COR-L47 (cell line): ENCODE measurements around the gene ZNF776.
"Not testable (repeated sequence)": the region's sequence is repeated elsewhere in the genome, so short reads cannot be mapped to it uniquely, and the experiment has no call there.

Experiments used
- DNase-seq: peaks from one replicate; lab custom pipeline; 2025; lab: John Stamatoyannopoulos, UW

ZNF776 gene

DNA sequence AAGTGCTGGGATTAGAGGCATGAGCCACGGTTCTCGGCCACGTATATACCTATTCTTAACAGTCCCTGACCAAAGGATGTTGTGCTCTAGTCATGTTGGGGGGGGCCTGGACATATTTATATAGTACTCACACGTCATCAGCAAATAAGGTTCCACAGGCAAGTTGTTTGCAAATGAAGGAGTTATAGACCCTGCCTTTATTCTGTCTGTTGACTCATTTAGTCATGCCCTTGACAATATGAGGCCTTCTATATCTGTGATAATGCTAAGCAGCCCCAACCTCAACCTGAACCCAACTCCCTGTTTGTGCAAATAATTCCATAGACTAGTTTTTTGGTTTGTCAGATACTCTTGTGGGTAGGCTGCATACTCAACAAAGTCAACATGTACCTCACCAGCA is 31.7 kb downstream of the ZNF776 start:
- no peak for DNase-seq

DNA sequence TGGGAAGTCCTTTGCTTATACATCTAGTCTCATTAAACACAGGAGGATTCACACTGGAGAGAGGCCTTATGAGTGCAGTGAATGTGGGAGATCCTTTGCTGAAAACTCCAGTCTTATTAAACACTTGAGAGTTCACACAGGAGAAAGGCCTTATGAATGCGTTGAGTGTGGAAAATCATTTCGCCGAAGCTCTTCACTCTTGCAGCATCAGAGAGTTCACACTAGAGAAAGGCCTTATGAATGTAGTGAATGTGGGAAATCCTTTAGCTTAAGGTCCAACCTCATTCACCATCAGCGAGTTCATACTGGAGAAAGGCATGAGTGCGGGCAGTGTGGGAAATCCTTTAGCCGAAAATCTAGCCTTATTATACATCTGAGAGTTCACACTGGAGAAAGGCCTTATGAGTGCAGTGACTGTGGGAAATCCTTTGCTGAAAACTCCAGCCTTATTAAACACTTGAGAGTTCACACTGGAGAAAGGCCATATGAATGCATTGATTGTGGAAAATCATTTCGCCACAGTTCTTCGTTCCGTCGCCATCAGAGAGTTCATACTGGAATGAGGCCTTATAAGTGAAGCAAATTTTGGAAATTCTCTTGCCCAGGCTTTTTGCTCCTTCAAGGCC is 32.7 kb downstream of the ZNF776 start:
- DNase-seq: no peak

DNA sequence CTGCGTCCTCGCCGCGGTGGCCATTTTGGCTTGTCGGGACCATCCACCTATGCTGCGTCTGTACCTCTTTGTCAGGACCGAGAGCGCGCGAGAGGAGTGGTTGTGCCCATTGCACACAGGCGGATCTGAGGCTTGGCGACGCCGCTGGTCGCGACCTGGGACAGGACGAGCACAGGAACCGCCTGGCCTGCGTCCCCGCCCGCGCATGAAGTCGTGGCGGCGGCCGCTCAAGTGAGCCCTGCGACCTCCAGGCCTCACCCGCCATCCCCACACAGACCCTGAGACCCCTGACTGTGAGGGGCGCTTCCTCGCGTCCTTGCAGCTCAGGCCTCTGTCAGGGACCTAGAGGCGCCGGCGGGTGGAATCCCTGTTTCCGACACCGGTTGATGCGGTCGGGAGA is 39.7 kb downstream of the ZNF776 start:
- DNase-seq: no peak

DNA sequence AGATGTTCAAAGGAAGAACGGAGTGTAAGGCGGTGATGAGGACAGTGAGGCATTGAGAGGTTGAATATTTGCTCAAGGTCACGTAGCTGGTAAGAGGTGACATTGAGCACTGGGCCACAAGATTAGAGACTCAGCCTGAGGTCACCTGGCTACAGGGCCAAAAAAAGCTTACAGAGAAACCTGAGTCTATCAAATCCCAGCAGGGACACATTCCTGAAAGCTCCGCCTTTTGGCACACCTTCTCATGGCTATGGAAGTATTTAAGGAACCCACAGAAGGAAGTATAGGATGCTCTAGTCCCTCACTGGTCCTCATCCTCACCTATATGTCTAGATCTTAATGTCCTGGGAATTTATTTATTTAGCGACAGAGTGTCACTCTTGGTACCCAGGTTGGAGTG is 40.3 kb downstream of the ZNF776 start:
- DNase-seq: no peak

DNA sequence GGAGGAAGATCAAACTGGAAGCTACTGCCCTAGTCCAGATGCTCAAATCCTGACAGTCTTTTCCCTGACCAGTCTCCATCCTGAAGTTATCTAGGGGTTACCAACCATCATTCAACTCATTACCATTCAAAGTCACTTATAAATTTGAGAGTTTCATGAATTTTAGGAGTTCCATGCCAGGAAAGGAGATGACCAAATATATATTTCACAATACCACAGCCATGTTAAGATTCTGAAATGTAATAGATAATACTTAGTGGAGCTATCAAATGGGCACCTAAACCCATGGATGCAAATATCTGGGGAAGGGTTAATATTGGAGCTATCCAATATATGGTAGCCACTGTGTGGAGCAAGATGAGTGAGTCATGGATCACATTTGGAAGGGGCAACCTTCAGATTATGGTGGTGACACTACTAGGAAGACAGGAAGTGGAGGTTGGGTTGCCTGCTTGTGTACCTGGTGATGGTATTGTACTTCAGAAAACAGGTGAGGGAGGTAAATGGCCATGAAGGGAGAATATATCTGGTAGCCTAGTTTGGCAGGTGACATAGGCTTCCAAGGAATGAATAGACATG is 41.6 kb downstream of the ZNF776 start:
- no peak for DNase-seq

DNA sequence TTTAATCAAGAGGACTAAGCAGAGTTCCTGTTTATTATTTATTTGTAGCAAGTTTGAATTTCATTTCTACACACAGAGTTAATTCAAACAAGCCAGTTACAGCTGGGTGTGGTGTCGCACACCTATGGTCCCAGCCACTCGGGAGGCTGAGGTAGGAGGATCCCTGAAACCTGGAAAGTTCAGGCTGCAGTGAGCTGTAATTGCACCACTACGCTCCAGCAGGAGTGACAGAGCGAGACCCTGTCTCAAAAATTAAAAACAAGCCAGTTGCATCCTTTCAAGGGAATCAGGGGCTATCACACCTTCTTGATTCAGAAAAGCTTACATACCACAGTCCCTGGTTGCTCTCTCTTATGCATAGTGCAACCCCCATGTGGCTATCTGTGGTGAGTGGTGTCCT is 42.7 kb downstream of the ZNF776 start:
- DNase-seq: no peak

DNA sequence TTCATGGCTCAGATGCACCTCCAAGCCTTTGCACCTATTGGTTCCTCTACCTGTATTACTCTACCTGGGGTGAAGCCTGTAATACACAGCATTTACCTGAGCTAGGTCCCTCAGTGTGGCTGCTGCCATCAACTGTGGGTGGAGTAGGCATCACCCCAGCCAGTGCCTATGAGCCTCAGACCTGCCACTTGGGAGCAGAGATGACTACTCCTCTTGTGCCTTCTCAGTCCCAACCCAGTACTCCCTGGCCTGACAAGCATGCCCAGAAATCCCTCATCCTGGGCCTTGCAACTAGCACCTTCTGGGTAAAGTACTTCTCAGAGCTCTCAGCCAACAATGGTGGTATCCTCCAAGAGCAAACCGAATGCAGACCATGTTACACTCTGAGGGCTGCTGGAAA is 50.0 kb downstream of the ZNF776 start:
- DNase-seq: not testable (repeated sequence)

DNA sequence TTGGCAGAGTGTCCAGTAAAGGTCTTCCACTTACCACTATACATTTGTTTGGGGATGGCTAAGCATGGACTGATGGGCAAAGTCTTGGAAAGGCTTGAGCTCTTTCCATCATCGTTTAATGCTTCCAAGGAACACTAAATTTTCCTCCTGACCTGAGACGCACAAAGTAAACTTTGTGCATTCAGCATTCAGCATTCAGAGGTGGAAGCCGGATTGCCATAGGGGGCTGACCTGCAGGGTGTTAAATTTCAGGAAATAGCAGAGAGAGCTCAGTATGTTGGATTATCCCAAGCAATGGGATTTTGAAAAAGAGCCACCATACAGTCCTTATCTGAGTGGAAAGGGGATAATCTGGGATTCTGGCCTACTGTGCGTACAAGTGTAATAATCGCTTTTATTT is 54.1 kb downstream of the ZNF776 start:
- no peak for DNase-seq

DNA sequence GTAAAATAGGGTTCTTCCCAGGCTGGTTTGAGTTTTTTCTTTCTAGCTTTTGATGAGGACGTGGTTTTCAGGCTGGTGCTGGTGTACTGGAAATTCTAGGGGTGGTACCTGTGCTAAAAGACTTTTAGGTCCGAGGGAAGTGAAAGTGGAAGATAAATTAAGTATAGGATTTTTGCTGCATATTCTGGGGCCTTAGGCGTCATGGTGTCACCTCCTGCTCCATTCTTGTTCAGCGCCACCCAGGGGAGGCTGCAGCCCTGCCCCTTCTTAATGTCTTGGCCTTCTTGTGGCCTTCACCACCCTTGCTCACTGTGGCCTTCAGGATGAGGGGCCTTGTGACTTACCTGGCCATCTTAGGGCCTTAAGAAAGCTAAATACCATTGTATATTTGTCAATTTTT is 55.7 kb downstream of the ZNF776 start:
- no peak for DNase-seq

DNA sequence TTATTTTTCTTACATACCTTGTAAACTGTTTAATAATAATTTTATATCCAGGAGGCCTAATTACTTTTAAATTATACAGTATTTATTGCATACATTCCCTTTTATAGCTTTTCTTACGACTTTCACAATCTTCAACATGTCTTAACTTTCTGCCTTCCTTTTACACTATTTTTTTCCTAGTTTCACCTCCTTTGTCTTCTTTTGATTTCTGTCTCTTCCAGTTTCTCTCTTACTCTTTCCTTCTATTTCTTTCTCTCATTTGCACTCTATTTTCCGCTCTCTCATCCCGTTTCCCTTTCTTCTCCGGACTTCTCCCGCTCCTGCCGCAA is 56.6 kb downstream of the ZNF776 start:
- DNase-seq: no peak

DNA sequence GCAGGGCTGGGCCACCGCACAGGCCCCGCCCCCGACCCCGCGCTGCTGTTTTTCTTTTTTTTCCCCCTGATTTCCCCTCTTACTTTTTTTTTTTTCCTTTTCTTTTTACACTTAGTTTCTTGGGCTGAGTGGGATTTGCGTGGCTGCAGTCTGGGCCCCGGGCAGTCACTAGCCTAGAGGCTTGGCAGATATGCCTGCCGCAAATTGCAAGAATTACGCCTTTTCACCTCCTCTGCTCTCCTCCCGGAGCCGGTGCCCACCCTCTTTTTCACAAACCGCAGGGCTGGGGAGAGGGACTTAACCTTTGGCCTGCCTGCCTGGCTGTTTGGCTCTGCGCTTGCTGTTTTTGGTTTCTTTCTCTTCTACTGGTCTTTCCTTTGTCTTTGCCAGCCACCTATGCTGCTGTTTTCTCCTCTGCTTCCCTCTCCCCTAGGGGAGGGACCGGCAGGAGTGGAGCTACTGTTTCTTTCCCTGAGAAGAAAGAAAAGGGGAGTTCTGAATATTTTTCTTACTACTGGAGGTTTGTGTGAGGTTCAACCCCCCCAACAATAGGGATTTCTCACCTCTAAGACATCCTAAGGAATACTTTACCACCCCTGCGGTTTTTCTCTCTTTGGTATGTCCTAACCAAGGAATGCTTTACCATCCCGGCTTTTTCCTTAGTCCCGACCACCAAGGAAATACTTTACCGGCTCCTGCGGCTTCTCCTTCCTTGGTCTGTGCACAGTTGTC is 57.1 kb downstream of the ZNF776 start:
- DNase-seq: no peak

DNA sequence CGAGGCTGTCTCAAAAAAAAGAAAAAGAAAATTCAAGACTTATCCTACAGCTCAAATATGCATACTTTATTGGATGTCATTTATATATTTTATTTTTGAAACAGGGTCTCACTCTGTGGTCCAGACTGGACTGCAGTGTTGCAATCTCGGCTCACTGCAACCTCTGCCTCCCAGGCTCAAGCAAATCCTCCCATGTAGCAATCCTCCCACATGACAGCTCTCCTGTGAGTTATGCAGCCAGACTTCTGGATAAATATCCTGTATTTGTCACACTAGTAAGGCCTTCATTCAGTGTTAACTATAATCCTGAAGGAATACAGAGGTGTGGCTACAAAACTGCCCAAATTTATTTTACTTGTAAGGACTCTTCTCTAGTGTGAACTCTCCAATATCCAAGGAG is 60.9 kb downstream of the ZNF776 start:
- DNase-seq: no peak
